Stimulated activated CD4-positive, alpha-beta T cell treated with anti-CD3 and anti-CD28 coated beads, TNF-alpha, amount 100 ng/mL, for 4 hours (primary cell): ENCODE data around the gene NFIX.

Source experiments
- DNase-seq, 3 experiments: peaks; one replicate each; pipeline ENCODE4 v3.0.0-alpha.2; 2020; ENCODE audit warnings: low read depth in 3 of 3

The NFIX gene

DNA sequence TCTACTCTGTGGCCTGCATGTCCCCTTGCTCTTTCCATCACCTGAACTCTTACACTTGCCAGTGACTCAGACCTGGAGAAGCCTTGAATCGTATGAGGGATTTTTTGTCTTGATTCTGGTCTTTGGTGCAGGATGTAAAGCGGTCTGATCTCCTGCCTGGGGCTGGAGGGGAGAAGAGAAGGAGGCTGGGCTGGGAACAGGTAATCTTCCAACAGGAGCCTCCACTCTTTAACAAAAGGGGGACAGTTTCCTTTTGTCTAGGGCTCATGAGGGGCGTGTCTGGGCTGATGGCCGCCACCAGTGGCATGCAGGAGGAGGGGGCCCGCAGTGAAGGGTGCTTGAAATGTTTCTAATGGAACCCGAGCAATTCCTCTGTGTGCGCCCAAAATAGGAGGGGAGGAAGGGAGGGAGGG is 24.7 kb downstream of the NFIX start:
- no peak for DNase-seq

DNA sequence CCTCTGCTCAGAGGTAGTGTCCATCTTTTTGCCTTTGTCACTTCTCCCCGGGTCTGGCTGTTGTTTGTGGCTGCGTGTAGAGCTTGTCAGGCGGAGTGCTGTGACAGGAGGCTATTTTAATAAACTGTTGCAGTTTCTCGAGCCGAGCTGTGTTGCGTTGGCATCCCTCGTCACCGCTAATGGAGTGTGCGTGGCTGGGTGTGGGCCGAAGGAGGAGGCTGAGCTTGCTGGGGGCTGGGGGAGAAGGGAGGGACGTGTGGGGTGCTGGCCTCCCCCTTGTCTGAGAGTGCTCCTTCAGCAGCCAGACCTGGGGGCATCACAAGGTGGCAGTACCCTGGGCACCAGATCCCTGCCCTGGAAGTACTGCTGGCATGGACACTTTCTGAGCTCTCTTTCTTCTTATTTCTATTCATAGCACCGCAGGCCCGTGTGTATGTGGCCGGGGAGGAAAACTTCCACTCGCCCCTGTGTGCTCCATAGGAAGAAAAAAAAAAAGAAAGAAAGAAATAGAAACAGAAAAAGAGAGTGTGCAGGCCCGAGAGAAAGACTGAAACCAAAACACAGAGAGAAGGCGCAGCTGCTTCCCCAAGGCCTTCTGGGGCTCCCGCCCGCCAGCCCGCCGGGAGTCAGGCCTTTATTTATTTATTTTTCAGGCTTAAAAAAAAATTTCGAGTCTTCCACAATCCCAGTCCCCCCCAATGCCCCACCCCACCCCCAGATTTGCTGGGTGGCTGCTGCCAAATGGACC is 27.0 kb downstream of the NFIX start:
- DNase-seq = no peak

DNA sequence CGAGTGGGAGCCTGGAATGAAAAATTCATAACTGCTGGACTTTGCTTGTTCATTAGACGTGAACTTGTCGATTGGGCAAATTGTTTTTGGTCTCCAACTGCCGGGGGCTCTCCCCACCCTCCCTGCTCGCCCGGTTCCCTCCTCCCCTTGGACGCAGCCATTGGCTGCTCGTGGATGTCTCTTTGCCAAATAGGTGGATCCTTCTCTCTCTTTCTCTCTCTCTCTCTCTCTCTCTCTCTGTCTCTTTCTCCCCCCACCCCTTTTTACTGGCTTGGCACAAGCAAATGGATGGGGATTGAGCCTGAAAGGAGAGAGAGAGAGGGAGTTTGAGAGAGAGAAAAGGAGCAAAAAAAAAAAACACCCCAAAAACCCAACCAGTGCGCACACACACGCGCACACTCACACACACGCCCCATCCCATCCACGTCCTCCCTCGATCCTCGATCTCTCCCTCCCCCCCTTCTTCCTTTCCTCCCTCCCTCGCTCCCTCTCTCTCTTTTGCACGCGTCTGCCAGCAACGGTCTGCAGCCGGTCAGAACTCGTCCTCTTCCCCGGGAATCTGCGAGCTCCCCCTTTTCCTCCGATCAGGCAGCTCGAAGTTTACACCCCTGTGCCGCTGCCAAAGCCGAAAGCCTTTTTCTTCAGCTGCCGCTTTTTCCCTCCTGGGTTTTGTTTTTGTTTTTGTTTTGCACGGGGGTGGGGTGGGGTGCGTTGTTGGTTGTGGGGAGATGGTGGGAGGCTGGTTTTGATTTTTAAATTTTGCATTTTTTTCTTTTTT is 27.8 kb downstream of the NFIX start:
- DNase-seq = no peak

DNA sequence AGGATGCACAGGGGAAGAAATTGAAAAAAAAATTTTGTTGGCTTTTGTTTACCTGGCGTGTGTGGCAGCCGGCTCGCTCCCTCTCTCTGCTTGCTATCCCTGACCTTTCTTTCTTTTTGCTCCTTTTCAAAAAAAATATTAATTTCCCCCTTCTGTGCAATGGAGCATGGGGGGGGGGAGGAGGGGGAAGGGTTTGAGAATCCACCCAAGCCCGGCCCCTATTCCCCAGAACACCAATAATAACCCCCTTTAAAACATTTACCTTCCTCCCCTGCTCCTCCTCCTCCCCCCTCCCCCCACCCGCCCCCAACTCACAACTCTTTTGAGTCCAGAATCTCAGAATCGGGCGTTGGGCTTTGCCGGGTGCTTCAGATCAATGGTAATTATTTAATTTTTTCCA is 28.4 kb downstream of the NFIX start:
- DNase-seq = no peak

DNA sequence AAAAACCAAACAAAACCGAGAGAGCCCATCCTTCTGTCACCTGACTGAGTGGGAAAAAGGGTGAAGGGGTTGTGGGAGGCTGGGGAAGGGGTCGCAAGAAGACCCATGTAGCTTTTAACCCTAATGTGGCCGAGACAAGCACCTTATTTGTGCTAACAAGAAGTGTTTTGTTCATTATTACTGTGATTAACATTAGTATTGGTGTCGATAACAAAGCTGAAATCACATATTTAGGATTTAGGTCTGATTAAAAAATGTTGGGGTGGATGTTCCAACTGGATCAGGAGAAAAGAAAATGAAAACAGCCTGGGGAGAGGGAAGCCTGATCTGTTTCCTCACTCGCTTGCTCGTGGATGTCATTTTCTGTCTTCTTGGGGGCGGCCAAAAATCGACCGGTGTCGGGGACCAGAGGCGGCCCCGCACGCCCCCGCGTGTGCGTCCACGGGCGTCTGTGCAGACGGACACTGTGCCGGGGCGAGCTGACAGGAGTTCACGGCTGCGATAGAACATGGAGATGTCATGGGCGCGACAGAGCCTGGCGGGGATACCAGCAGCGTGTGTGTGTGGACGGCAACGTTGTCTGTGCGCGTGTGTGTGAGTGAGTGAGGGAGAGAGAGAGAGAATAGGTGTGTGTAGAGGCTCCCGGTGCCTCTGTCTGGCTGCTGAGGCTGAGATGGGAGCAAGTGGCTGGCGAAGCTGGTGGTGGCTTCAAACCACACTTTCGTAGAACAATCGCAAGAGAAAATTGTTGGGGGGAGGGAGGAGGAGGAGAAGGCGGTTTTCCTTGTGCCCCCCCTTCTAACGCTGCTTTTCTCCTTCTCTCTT is 29.1 kb downstream of the NFIX start:
- DNase-seq = no peak

DNA sequence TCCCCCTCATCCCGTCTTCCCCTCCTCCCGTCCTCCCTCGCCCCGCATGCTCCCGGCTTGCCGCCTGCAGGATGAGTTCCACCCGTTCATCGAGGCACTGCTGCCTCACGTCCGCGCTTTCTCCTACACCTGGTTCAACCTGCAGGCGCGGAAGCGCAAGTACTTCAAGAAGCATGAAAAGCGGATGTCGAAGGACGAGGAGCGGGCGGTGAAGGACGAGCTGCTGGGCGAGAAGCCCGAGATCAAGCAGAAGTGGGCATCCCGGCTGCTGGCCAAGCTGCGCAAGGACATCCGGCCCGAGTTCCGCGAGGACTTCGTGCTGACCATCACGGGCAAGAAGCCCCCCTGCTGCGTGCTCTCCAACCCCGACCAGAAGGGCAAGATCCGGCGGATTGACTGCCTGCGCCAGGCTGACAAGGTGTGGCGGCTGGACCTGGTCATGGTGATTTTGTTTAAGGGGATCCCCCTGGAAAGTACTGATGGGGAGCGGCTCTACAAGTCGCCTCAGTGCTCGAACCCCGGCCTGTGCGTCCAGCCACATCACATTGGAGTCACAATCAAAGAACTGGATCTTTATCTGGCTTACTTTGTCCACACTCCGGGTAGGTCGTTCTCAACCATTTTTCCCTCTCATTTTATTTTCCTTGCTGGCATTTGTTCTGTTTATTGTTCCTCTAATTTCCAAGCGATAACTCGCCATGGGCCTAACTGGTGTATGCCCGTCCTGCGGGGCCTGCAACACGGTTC is 29.8 kb downstream of the NFIX start:
- DNase-seq = no peak

DNA sequence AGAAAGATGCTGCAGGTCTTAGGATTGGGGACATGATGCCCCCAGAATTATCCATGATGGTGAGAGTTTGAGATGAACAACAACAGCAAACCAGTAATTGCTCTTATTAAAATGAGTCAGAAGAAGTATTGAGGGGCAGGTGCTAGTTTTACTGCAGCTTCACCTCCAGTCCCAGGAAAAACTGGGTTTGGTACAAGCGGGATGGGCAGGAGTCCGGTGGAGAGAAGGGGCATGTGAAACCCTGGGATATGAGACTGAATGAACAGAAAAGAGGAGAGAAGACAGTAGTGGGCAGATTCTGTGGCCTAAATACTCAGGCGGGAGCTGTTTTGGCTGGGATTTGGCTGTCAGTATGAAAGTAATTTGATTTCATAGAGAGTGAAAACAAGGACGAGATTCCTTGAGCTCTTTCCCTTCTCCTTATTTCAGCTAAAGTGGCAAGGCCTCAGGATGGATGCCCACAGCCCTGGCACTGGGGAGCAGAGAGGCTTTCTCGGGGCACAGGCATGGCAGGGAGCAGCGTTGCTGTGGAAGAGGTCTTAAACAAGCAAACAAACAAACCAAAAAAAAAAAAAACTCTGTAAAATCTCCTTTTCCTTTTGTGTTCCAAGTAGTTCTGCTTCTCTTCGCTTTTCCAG is 30.7 kb downstream of the NFIX start:
- DNase-seq = no peak

DNA sequence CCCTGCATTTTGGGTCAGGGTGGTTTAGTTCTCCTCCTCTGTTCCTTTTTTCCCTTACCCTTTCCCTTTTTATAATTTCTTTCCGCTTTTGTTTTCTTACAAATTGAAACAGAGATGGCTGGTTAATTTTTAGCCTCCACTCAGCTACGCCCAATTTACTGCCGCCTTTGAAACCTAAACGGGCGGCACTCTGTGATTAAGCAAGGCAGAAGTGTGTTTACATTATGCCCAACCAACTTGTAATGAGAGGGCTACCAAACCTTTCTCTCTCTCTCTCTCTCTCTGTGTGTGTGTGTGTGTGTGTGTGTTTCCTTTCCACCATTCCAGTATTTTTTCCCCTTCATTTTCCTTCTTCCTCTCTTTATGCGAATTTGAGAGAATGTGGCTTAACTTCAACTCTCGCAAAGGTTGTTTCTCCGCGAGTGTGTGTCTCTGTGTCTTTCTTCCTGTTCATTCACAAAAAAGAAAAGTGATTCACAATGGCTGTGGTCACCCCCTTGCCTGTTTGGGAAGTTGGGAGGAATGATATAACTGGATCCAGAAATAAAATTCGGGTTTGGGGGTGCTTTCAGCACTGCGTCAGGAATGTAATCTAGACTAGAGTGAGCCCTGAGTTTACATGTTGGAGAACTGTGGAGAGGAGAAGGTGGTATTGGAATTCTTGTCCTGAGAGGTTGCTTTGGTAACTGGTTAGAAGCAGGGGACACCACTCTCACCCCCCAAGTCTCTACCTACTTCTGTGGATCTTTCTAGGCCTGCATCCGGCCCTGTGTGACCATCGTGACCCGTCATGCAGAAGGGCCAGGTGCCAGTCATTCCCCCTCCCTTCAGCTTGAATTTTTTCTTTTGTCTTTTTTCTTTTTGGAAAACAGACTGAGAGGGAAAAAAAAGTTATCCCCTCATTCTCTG is 31.4 kb downstream of the NFIX start:
- no peak for DNase-seq

DNA sequence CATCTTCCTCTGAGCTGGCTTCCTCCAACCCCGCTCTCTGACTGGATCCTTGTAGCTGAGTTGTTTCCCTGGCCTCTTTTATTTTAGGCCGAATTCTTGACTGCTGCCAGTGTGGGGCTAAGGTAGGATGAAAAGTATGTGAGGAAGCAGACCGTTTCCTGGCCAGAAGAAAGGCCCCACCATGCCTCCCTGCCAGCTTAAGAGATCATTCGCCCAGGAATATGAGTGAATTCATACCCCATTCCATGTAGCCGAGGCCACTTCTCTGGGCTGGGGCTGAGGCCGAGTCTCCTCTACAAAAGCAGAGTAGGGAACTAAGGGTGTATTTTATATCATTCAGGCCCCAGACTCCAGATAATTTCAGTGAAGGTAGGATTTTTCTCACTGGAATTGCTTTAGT is 32.3 kb downstream of the NFIX start:
- no peak for DNase-seq

DNA sequence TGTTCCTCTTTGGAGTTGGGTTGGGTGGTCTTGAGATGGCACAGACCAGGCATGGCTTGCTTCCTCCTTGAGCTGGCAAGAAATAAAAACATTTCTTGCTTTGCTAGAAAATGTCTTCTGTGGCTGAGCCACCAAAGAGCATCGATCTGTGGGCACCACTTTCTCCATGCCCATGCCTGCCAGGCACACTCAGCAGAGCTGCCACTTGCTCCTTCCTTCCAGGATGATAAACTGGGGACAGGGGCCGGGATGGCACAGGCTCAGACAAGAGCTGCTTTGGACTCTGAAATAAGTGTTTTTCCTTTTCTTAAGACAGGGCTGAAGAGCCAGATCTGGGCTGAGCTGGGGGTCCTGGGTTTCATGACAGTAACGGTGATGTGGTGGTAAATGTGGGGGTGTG is 32.8 kb downstream of the NFIX start:
- DNase-seq = no peak

DNA sequence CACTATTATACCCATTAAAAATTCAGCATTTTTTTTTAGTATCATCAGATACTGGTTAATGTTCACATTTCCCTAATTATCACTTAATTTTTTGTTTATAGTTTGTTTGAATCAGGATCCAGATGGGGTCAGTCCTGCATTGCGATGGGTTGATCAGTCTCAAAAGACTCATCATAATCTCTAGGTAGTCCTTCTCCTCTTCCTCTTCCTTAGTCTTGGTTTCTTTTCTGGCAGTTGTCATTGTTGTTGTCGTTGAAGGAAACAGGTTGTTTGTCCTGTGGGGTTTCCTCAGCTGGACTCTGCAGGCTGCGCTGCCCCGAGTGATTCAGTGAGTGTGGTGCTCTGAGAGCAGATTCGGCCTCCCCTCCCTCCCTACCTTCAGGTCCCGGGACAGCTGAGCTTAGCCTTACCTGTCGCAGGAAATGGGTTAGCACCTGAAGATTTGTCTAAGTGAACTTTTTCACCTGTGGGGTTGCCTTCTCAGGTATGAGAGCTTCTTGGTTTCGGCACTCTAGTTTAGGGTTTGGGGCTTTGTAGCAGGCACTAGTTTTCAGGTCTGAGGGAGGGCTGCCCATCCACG is 34.1 kb downstream of the NFIX start:
- no peak for DNase-seq

DNA sequence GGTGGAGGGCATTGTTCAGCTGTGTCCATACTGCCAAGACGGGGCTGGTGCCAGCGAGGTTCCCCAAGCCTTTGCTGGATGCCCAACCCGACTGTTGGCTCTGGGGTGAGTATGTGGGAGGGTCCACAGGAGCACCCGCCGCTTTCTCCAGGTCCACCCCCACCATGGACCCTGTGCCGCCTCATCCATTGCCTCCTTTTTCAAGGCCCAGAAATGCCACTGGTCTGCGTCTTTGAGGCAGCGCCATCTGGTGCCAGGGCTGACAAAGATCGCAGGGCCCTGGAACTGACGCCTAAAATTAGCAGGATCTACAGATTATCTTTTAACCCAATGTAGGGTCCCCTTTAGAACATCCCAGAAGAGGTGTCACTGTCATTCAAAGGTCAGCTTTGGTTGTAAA is 34.6 kb downstream of the NFIX start:
- DNase-seq = no peak

DNA sequence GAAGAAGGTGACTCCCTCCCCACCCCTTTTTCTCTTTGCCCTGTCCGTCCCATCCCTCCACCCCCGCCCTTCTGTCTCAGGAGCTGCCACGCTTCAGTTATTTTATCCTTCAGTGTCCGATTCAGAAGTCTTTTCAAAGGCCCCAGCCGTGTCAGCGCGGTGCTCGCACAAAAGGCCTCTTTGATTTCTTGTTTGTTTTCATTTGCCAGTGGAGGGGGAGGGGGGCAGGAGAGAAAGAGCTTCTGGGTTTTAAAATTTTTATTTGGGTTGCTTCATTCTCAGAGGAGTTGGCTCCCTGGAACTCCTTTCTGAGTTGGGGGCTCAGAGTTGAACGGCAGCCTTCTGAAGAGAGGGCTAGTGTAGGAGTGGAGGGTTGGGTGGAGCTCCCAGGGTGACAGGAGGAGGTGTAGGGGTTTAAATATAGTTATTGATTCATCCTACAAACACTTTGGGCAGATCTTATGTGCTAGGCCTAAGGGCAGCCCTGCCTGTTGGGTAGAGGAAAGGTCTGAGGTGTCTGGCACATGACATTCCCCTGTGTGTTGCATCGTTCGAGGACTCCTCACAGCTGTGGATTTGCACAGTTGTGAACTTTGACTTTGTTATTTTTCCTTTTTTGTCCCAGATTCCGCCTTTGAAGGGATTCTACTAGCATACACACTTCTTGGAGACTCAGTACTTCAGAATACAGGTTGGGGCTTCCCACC is 36.8 kb downstream of the NFIX start:
- DNase-seq = no peak

DNA sequence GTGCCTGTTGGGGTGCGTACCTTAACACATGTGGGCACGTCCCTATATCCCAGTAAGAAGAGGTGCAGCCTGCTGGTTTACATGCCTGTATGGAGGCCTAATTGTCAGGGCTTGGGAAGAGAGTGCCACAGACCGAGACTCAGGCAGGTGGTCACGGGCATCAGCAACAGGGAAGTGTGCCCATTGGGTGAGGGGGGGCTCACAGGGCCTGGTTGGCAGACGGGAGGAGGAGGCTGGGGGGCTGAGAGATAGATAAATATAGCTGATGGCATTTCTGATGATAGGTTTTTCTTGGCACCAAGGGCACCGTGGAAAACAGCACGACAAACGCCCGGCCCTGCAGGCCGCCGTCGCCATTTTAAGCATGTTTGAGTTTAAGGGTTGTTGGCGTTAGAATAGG is 37.6 kb downstream of the NFIX start:
- no peak for DNase-seq

DNA sequence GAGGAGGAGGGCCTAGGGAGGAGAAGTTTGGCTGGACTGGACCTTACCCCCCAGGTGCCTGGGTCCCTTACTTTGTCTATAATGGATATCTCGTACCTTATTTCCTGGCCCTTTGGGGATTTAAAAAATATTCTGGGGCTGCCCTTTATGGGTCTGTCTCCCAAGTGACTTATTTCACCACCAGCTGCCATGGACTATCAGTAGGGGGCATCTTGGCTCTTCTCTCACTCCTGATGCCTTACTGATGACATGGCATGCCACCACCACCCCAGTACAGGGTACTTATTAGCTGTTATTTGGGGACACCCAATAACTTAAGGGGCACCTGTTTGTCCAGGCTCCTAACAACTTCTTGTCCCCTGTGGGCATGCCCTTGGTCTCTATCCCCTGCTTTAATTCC is 38.0 kb downstream of the NFIX start:
- no peak for DNase-seq

DNA sequence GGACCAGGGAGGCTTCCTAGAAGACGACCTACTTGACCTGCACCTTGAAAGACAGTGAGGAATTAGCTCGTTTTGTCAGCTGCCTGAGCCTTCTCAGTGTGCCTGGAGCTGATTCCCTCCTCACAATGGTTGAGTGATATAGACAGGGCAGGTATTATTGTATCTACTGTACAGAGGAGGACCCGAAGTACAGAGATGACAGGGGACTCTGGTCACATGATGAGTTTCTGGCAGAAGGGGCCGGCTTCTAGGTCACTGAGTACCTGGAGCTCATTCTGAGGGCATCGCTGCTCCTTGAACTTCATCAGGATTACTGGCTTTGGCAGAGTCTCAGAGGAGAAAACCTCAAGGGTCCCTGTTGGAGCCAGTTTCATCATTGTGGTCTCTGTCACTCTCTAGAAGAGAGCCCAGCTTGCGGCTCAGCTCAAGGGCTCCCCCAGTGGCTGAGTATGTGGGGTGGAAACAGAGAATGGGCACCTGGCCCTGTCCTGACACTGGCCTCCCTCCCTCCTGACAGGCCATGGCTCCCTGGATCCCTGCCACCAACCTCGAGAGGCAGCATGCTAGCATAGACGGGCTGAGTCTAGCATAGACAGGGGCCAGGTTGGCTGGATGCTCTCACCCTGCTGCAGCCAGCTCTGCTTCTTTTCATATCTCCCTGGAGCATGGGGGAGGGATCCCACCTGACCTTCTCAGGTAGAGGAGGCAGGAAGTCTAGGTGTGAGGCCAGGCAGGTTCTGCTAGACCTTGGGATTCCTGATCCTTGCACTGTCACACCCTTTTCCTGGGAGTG is 38.7 kb downstream of the NFIX start:
- peak in 1 of 3 experiments; percentile 28 for DNase-seq

DNA sequence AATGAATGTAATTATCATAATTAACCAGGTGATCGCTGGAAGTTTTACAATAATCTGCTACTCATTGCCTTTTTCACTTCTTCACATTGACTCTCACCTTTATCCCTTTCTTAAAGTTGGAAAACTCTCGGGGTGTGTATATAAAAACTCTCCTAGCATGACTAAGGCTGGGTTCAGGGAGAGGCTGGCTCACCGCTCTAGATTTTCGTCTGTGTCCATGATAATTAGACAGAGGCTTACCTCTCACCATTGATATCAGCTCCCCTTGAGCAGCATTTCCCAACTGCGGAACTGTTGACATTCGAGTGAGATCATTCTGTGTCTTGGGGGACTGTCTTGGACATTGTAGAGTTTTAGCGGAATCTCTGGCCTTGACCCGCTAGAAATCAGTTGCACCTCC is 39.4 kb downstream of the NFIX start:
- DNase-seq = no peak

DNA sequence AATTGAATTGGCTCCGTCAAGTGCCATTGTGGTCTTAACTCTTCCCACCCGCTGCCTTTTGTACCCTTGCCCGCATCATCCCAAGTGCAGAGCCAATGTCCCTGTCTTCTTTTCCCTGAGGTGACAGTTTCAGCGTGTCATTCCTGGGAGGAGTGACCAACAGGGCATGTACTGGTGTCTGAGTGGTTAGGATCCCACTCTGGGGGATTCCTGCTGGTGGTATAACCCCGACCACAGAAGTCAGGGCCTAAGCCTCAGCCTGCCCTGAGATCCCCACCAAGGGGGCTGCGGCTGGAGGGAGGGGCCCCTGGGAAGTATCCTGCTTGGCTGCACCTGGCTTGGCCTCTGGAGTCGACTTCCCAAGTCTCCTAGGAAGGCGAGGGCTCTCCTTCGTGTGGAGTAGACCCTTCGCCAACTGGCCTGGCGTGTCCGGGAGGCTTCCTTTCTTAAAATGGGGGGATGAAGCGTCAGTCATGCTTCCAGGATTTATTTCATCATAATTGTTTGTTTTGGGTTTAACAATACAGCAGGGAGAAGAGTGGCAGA is 40.6 kb downstream of the NFIX start:
- no peak for DNase-seq
